ENCODE data around the gene SLC10A4.

The SLC10A4 gene

GRCh38 chr4:48489683-48490011 lies 6.5 kb downstream of the SLC10A4 start:
- no peak for DNase-seq (ENCODE audit: low spot score)

GRCh38 chr4:48490012-48490679 lies 7.0 kb downstream of the SLC10A4 start, which contains the start of gene ZAR1:
ZAR1 (plus strand) TSS chr4:48490252; CDS start chr4:48490292, 40 bp downstream.
- DNase-seq (ENCODE audit: low spot score), result no peak

GRCh38 chr4:48490680-48491513 lies 7.8 kb downstream of the SLC10A4 start:
- no peak for DNase-seq (ENCODE audit: low spot score)

DNA sequence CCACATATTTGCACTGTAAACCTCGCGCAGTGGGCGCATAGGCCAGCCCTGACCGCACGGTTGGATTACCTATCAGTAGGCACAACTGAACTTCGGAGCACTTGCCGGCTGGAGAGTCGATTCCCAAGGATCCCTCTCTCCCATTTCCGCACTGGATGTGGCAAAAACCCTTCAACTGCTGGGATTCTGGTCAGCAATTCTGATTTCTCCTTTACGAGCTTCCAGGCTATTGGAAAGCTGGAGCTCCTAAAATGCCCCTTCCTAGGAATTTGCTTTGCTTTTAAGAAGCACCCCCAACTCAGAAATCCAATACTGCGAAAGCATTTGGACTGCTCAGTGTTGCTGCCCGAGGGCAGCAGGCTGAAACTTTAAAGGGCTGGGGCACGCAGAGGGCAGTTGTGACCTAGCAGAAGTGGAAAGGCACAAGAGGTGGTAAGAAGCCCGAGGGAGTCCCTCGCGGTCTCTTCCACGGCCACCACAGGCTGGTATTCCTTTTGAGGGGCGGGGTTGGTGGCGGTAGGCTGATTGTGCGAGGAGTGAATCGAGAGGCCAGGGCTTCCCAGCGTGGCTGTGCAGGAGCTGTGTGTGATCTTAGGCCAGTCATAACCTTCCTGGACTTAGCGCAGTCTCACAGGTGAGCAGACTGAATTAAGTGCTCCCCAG lies 8.5 kb downstream of the SLC10A4 start:
- DNase-seq (ENCODE audit: low spot score), result no peak

- no peak for DNase-seq (ENCODE audit: low spot score)
Observed at GRCh38 chr4:48493452-48494100, 10.4 kb downstream of the SLC10A4 start.

DNA sequence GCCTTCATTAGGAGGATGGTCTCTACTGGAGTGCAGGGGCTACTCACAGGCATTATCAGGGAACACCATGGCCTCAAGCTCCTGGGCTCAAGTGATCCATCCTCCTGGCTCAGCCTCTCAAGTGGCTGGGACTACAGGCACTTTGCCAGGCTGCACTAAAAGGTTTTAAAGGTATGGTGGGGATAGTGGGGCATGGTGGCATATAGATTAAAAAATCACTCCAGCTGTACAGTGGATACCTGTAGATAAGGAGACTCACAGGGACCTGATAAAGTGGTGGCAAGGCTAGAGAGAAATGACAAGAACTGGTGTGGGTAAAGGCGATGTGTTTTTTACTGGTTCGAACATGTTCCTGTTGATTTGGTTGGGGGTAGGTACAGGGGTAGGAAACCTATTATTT lies 12.8 kb downstream of the SLC10A4 start:
- no peak for DNase-seq (ENCODE audit: low spot score)

DNA sequence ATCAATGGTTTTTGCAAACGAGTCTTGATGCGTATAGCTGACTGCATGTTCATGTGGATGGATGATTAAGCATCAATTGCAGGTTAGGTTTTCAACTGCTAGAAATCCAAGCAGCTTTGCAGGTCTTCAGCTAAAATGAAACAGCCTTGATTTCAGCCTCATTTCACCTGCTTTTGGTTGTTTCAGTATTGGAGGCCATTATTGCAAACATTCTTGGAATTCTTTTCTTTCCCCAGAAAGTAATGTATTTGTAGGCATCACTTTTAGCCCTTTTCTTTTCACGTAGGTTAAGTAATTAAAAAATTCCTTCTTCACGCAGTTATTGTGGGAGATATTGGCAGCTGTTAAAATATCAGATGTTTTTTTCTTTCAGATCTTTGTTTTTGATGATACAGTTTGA lies 15.8 kb downstream of the SLC10A4 start:
- no peak for DNase-seq (ENCODE audit: low spot score)

DNA sequence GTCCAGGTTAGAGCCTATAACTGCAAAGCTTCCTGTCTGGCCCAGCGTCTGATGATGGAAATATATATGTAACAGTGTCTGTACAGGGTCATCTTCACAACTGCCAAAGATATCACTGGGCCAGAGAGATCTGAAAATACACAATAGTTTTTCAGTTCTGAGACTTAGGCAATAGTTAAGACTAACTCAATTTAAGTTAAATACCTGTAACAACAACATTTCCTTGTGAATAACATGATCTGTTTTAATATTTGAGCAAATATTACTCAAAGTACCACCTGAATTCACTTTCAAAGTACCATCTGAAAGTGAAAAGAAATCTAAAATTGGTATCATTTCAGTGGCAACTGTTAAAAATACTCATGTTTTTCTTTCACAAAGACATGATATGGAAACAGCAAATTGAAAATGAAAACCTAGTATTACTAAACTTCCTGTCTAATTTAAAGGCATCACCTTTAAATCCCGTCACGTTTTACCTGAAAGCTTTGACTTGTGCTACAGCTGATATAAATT lies 16.5 kb downstream of the SLC10A4 start:
- no peak for DNase-seq (ENCODE audit: low spot score)

- no peak for DNase-seq (ENCODE audit: low spot score)
Observed at GRCh38 chr4:48503233-48504025, 20.3 kb downstream of the SLC10A4 start.

- DNase-seq (ENCODE audit: low spot score), result no peak
Observed at GRCh38 chr4:48504026-48504330, 20.8 kb downstream of the SLC10A4 start.

DNA sequence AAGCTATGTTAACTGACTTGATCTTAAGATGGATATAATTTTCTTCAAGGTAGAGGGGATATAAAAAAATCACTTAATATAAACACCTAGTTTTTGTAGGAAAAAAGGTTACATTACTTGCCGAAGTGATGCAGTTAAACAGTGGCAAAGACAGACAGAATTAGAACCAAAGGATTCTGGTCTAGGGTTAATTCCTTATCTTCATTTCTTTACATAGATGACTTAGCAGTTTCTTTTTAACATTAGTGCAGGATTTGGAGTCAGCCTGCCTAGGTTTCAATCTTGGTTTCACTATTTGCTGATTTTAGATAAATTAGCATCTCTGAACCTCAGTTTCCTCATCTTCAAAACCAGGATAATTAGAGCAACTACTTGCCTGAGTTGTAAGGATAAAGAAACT lies 21.2 kb downstream of the SLC10A4 start:
- DNase-seq (ENCODE audit: low spot score), result no peak

DNA sequence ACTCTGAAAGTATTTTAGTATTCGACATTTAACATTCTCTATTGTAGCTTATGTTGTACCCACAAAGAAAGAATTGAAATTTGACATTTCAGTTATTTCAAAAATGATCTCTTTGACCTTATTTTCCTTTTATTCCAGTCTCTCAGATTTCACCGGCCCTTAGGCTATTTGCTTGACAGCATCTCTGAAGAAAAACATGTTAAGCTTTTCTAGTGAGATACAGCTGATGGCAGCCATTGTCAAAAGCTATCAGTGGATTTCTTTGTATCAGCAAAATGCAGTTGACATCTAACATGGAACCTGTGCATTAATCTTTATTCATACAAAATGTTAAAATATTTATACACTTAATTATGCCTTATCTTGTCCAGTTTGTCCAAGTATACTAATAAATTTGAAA lies 23.6 kb downstream of the SLC10A4 start:
- no peak for DNase-seq (ENCODE audit: low spot score)

DNA sequence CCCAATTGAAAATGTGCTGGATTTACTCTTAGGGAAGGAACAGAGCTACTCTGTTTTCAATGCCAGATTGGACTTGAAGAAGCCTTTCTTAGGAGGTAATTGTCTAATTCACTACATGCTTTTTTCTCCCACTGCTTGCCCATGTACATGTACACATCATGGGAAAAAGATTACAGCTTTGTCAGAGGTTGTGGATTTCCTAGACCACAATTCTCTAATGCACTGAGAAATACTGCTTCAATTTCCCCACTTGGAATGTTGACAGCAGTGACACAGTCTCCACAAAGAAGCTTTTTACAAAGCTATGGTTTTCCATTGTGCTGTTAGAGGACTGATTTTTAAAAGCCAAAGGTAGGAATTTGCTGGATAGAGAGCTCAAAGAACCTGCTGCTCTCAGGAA lies 26.4 kb downstream of the SLC10A4 start:
- no peak for DNase-seq (ENCODE audit: low spot score)

DNA sequence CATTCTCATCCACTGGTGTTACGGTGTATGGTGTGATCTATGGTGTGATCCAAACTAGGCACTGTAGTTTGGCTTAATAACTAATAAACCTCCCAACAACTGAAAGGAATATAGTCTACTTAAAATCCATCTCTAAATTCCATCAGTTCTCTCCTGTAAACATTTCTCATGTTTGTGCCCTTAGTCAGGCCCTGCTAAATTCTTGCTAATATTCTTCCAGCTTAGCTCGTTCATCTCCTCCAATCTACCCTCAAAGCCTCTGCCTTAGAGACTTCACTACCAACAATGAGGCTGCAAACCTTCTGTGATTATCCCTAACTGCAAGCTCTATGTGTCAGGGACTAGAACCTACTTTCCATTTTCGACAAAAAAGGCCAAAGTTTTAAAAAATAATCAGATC lies 35.0 kb downstream of the SLC10A4 start:
- DNase-seq (ENCODE audit: low spot score), result no peak

- DNase-seq (ENCODE audit: low spot score), result no peak
Observed at GRCh38 chr4:48526406-48526805, 43.3 kb downstream of the SLC10A4 start.

DNA sequence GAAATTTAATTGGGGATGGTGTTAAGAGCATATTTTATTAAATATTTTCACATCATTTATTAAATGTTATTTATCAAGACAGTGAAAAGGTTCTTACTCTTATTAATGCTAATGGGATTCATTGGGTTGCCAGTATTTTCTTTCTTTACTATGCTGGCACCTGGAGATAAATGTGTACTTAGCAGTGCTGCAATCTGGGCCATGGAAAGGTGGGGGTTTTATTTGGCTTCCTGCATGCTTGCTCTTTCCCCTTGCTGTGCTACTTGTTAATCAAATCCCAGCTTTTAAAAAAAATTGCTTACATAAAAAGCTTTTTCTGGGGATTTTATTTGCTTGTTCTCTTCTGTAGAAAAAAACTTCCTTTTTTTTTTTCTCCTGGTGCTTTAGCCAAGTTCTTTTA lies 55.2 kb downstream of the SLC10A4 start:
- no peak for DNase-seq (ENCODE audit: low spot score)
